ENCODE measurements around the gene ATP6AP1.

DNA sequence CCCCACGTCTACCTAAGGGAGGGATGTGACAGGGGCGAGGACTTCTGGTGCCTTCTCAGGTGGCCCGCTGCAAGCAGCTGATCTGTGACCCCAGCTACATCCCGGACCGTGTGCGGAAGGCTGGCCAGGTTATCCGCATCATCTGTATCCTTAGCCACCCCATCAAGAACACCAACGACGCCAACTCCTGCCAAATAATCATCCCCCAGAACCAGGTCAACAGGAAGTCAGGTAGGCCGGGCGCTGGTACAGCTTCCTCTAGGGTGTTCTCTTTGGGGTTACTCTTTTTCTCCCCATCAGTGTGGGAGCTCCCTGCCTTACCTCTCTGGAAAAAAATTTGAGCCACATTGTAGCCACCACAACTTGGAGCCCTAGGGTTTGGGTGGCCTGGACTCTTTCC is 13.1 kb downstream of the ATP6AP1 start:
- TF ChIP-seq, protein P1, sequence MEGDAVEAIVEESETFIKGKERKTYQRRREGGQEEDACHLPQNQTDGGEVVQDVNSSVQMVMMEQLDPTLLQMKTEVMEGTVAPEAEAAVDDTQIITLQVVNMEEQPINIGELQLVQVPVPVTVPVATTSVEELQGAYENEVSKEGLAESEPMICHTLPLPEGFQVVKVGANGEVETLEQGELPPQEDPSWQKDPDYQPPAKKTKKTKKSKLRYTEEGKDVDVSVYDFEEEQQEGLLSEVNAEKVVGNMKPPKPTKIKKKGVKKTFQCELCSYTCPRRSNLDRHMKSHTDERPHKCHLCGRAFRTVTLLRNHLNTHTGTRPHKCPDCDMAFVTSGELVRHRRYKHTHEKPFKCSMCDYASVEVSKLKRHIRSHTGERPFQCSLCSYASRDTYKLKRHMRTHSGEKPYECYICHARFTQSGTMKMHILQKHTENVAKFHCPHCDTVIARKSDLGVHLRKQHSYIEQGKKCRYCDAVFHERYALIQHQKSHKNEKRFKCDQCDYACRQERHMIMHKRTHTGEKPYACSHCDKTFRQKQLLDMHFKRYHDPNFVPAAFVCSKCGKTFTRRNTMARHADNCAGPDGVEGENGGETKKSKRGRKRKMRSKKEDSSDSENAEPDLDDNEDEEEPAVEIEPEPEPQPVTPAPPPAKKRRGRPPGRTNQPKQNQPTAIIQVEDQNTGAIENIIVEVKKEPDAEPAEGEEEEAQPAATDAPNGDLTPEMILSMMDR (IDR thresholded peaks at IDR 0.05) = no peak
- no peak for TF ChIP-seq POLR2A (IDR thresholded peaks at IDR 0.05)
